ENCODE data around the gene CPNE8.

Gene CPNE8

GRCh38 chr12:38736821-38737220 lies 168.6 kb downstream of the CPNE8 start:
- H3K27ac Mint-ChIP-seq: no peak overlapping the region
- H3K4me1 Mint-ChIP-seq: peaks cover 8% of the 10 kb centered on the region
- no peak for DNase-seq
- H3K9me3 Mint-ChIP-seq: peaks cover 4% of the 10 kb centered on the region
- no peaks in the 10 kb centered on the region for H3K36me3 Mint-ChIP-seq (ENCODE audit: low read depth)
- no peaks in the 10 kb centered on the region for H3K27me3 Mint-ChIP-seq (ENCODE audit: low read depth, poor library complexity)
- H3K4me3 Mint-ChIP-seq: no peak overlapping the region
- no peak for TF ChIP-seq CTCF (IDR thresholded peaks at IDR 0.05)

- no peak overlapping the region for H3K27ac Mint-ChIP-seq
- H3K4me3 Mint-ChIP-seq: no peak overlapping the region
- H3K9me3 Mint-ChIP-seq: no peaks in the 10 kb centered on the region
- DNase-seq: no peak
- H3K27me3 Mint-ChIP-seq (ENCODE audit: low read depth, poor library complexity): no peaks in the 10 kb centered on the region
- TF ChIP-seq CTCF (IDR thresholded peaks at IDR 0.05): no peak
- H3K4me1 Mint-ChIP-seq: peaks cover 8% of the 10 kb centered on the region
- H3K36me3 Mint-ChIP-seq (ENCODE audit: low read depth): no peaks in the 10 kb centered on the region
Measured at GRCh38 chr12:38732761-38733160, 172.6 kb downstream of the CPNE8 start.

GRCh38 chr12:38728894-38729293 lies 176.5 kb downstream of the CPNE8 start:
- TF ChIP-seq CTCF (IDR thresholded peaks at IDR 0.05): no peak
- Mint-ChIP-seq H3K4me1 (peaks cover 8% of the 10 kb centered on the region), H3K36me3 (ENCODE audit: low read depth) (peaks cover 15% of the 10 kb centered on the region), H3K27me3 (ENCODE audit: low read depth, poor library complexity) (no peaks in the 10 kb centered on the region), H3K27ac (no peak overlapping the region), H3K4me3 (no peak overlapping the region), H3K9me3 (no peaks in the 10 kb centered on the region)
- no peak for DNase-seq

GRCh38 chr12:38721611-38722252 lies 183.7 kb downstream of the CPNE8 start:
- no peak for DNase-seq
- Mint-ChIP-seq H3K4me3 (no peak overlapping the region), H3K36me3 (ENCODE audit: low read depth) (peaks cover 28% of the 10 kb centered on the region), H3K4me1 (no peaks in the 10 kb centered on the region), H3K9me3 (peaks cover 2% of the 10 kb centered on the region), H3K27me3 (ENCODE audit: low read depth, poor library complexity) (no peaks in the 10 kb centered on the region), H3K27ac (no peak overlapping the region)
- TF ChIP-seq CTCF (IDR thresholded peaks at IDR 0.05): no peak

- H3K27me3 Mint-ChIP-seq (ENCODE audit: low read depth, poor library complexity): no peaks in the 10 kb centered on the region
Measured at GRCh38 chr12:38720661-38721060, 184.7 kb downstream of the CPNE8 start.

More at GRCh38 chr12:38720661-38721060, 184.7 kb downstream of the CPNE8 start:
- Mint-ChIP-seq H3K27ac (no peak overlapping the region), H3K4me3 (no peak overlapping the region), H3K36me3 (ENCODE audit: low read depth) (peaks cover 33% of the 10 kb centered on the region), H3K4me1 (no peaks in the 10 kb centered on the region), H3K9me3 (peaks cover 13% of the 10 kb centered on the region)
- TF ChIP-seq CTCF (IDR thresholded peaks at IDR 0.05): no peak
- DNase-seq: no peak

Data from nephron progenitor cell (in vitro differentiated cells).